ENCODE results near the gene KCTD14.
"Not testable (repeated sequence)": the region's sequence is repeated elsewhere in the genome, so short reads cannot be mapped to it uniquely, and the experiment has no call there.

The KCTD14 gene

GRCh38 chr11:78046486-78046854, 23.4 kb upstream of the KCTD14 start:
- no peak for DNase-seq (ENCODE audit: low read depth)

- DNase-seq (ENCODE audit: low read depth) = peak; percentile 75
Measured at GRCh38 chr11:78045851-78046485, 22.9 kb upstream of the KCTD14 start.

- no peak for DNase-seq (ENCODE audit: low read depth)
Measured at GRCh38 chr11:78044706-78045105, 21.6 kb upstream of the KCTD14 start.

GRCh38 chr11:78041843-78042440, 18.9 kb upstream of the KCTD14 start:
- no peak for DNase-seq (ENCODE audit: low read depth)

- DNase-seq (ENCODE audit: low read depth) = not testable (repeated sequence)
Measured at GRCh38 chr11:78041380-78041719, 18.3 kb upstream of the KCTD14 start.

- no peak for DNase-seq (ENCODE audit: low read depth)
Measured at GRCh38 chr11:78040691-78041379, 17.8 kb upstream of the KCTD14 start.

GRCh38 chr11:78039919-78040671, 17.0 kb upstream of the KCTD14 start:
- peak; percentile 2 for DNase-seq (ENCODE audit: low read depth)

GRCh38 chr11:78039391-78039918, 16.4 kb upstream of the KCTD14 start:
- DNase-seq (ENCODE audit: low read depth) = no peak

- no peak for DNase-seq (ENCODE audit: low read depth)
Measured at GRCh38 chr11:78038697-78039313, 15.7 kb upstream of the KCTD14 start.

- no peak for DNase-seq (ENCODE audit: low read depth)
Measured at GRCh38 chr11:78037825-78038620, 14.9 kb upstream of the KCTD14 start.

- no peak for DNase-seq (ENCODE audit: low read depth)
Measured at GRCh38 chr11:78037056-78037455, 14.0 kb upstream of the KCTD14 start.

GRCh38 chr11:78036313-78036712, 13.2 kb upstream of the KCTD14 start:
- DNase-seq (ENCODE audit: low read depth) = no peak

GRCh38 chr11:78034623-78035022, 11.5 kb upstream of the KCTD14 start:
- DNase-seq (ENCODE audit: low read depth) = no peak

GRCh38 chr11:78033040-78033439, 10.0 kb upstream of the KCTD14 start:
- DNase-seq (ENCODE audit: low read depth) = no peak

GRCh38 chr11:78032090-78032489, 9.0 kb upstream of the KCTD14 start:
- DNase-seq (ENCODE audit: low read depth) = no peak

GRCh38 chr11:78031629-78032028, 8.6 kb upstream of the KCTD14 start:
- no peak for DNase-seq (ENCODE audit: low read depth)

GRCh38 chr11:78030429-78031325, 7.6 kb upstream of the KCTD14 start:
- no peak for DNase-seq (ENCODE audit: low read depth)

- DNase-seq (ENCODE audit: low read depth) = not testable (repeated sequence)
Measured at GRCh38 chr11:78028423-78028822, 5.3 kb upstream of the KCTD14 start.

GRCh38 chr11:78027759-78028158, 4.7 kb upstream of the KCTD14 start:
- DNase-seq (ENCODE audit: low read depth) = no peak

GRCh38 chr11:78025378-78025777, 2.3 kb upstream of the KCTD14 start:
- no peak for DNase-seq (ENCODE audit: low read depth)

All from activated T-cell treated with anti-CD3 and anti-CD28 coated beads for 1 hour (primary cell).